ENCODE measurements around the gene KIAA1958. TPM values are rescaled to one million over a fixed set of nuclear protein-coding genes. Genes with fewer than 3 reads are reported as not detected.

KIAA1958 gene
- polyA plus RNA-seq, 1 of the 3 experiments (the other 2 are of a cell fraction): 1.6 TPM

- H3K27ac ChIP-seq (ENCODE audit: low read depth in 2 of 2, low read length in 1 of 2): no peak overlapping the region
Observed at GRCh38 chr9:112552229-112553056, 65.8 kb downstream of the KIAA1958 start.

GRCh38 chr9:112553256-112553826 lies 66.7 kb downstream of the KIAA1958 start:
- ChIA-PET CTCF (interaction anchor here (1.3 kb wide), 1 partner anchor 35 kb away, joined by 3 read pairs; no protein-coding TSS in a partner anchor), POLR2A (no interaction called here)
- no peak overlapping the region for H2AFZ ChIP-seq (ENCODE audit: low read depth)
- no peaks in the 10 kb centered on the region for H3K36me3 ChIP-seq (replicated peaks in 1 of 2; ENCODE audit: control insufficient read depth in 1 of 2, insufficient read depth in 2 of 2, low read length in 1 of 2)
- no peaks in the 10 kb centered on the region for H3K9me3 ChIP-seq
- H4K20me1 ChIP-seq (ENCODE audit: insufficient read depth): no peaks in the 10 kb centered on the region
- H3K4me2 ChIP-seq: no peak overlapping the region
- H3K4me3 ChIP-seq (ENCODE audit: low read depth in 2 of 2, low read length in 1 of 2): no peak overlapping the region
- no peak overlapping the region for H3K9ac ChIP-seq
- peaks cover 21 to 39% of the 10 kb centered on the region in 2 experiments; a peak in 3 of 4 replicates for H3K4me1 ChIP-seq (ENCODE audit: control insufficient read depth in 1 of 2, insufficient read depth in 2 of 2, low read depth in 1 of 2, low read length in 1 of 2)
- peaks cover 3% of the 10 kb centered on the region for H3F3A ChIP-seq (replicated peaks; ENCODE audit: insufficient read depth)
- H3K9me2 ChIP-seq: no peaks in the 10 kb centered on the region
- H3K27me3 ChIP-seq (ENCODE audit: insufficient read depth): no peaks in the 10 kb centered on the region
- H3K27ac ChIP-seq (ENCODE audit: low read depth in 2 of 2, low read length in 1 of 2): no peak overlapping the region
- 90% methylated on average over 2 of the region's 2 CpGs for WGBS (ENCODE audit: low lambda C conversion rate)
- no peak for DNase-seq
- H3K79me2 ChIP-seq (ENCODE audit: insufficient read depth): peaks cover 21% of the 10 kb centered on the region; the same call in 1 of the 2 replicates
- TF ChIP-seq MXI1 (IDR thresholded peaks at IDR 0.05; ENCODE audit: low read depth, low read length): no peak
- no peak for TF ChIP-seq FOXM1 (IDR thresholded peaks at IDR 0.05; ENCODE audit: low read depth)
- TF ChIP-seq EZH2phosphoT487 (IDR thresholded peaks at IDR 0.05; ENCODE audit: borderline replicate concordance, low read depth): no peak
- no peak for TF ChIP-seq RXRA (IDR thresholded peaks at IDR 0.05; ENCODE audit: borderline replicate concordance, low read depth)
- no peak for TF ChIP-seq TCF12 (IDR thresholded peaks at IDR 0.05)
- TF ChIP-seq, protein P1, sequence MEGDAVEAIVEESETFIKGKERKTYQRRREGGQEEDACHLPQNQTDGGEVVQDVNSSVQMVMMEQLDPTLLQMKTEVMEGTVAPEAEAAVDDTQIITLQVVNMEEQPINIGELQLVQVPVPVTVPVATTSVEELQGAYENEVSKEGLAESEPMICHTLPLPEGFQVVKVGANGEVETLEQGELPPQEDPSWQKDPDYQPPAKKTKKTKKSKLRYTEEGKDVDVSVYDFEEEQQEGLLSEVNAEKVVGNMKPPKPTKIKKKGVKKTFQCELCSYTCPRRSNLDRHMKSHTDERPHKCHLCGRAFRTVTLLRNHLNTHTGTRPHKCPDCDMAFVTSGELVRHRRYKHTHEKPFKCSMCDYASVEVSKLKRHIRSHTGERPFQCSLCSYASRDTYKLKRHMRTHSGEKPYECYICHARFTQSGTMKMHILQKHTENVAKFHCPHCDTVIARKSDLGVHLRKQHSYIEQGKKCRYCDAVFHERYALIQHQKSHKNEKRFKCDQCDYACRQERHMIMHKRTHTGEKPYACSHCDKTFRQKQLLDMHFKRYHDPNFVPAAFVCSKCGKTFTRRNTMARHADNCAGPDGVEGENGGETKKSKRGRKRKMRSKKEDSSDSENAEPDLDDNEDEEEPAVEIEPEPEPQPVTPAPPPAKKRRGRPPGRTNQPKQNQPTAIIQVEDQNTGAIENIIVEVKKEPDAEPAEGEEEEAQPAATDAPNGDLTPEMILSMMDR (IDR thresholded peaks at IDR 0.05): no peak
- no peak for TF ChIP-seq GATA2 (CRISPR knock-in tag; IDR thresholded peaks at IDR 0.05)
- no peak for TF ChIP-seq FOXJ3 (CRISPR knock-in tag; IDR thresholded peaks at IDR 0.05)
- no peak for TF ChIP-seq YY1 (IDR thresholded peaks at IDR 0.05; ENCODE audit: low read depth)

More at GRCh38 chr9:112552229-112553056, 65.8 kb downstream of the KIAA1958 start:
- peaks cover 21% of the 10 kb centered on the region; the same call in 1 of the 2 replicates for H3K79me2 ChIP-seq (ENCODE audit: insufficient read depth)
- no peaks in the 10 kb centered on the region for H3F3A ChIP-seq (replicated peaks; ENCODE audit: insufficient read depth)
- H3K9ac ChIP-seq: no peak overlapping the region
- H4K20me1 ChIP-seq (ENCODE audit: insufficient read depth): no peaks in the 10 kb centered on the region
- H3K9me3 ChIP-seq: no peaks in the 10 kb centered on the region
- no peak for TF ChIP-seq YY1 (IDR thresholded peaks at IDR 0.05; ENCODE audit: low read depth)
- TF ChIP-seq RCOR1 (IDR thresholded peaks at IDR 0.05; ENCODE audit: low read length): no peak
- TF ChIP-seq ELF1 (IDR thresholded peaks at IDR 0.05): no peak
- TF ChIP-seq GATA2 (CRISPR knock-in tag; IDR thresholded peaks at IDR 0.05): no peak
- no peak for TF ChIP-seq TAF1 (IDR thresholded peaks at IDR 0.05; ENCODE audit: borderline replicate concordance, low read depth, low read length)
- no peak for TF ChIP-seq SMC3 (IDR thresholded peaks at IDR 0.05; ENCODE audit: low read depth, low read length)
- TF ChIP-seq FOXJ3 (CRISPR knock-in tag; IDR thresholded peaks at IDR 0.05): no peak
- TF ChIP-seq, protein P2, sequence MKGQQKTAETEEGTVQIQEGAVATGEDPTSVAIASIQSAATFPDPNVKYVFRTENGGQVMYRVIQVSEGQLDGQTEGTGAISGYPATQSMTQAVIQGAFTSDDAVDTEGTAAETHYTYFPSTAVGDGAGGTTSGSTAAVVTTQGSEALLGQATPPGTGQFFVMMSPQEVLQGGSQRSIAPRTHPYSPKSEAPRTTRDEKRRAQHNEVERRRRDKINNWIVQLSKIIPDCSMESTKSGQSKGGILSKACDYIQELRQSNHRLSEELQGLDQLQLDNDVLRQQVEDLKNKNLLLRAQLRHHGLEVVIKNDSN (IDR thresholded peaks at IDR 0.05; ENCODE audit: borderline replicate concordance, low read depth): no peak
- TF ChIP-seq POLR2AphosphoS5 (IDR thresholded peaks at IDR 0.05; ENCODE audit: low read depth, low read length): no peak
- TF ChIP-seq EP300 (IDR thresholded peaks at IDR 0.05; ENCODE audit: borderline replicate concordance in 1 of 2, low read depth in 1 of 2, low read length in 1 of 2): no peak
- TF ChIP-seq, protein P3, sequence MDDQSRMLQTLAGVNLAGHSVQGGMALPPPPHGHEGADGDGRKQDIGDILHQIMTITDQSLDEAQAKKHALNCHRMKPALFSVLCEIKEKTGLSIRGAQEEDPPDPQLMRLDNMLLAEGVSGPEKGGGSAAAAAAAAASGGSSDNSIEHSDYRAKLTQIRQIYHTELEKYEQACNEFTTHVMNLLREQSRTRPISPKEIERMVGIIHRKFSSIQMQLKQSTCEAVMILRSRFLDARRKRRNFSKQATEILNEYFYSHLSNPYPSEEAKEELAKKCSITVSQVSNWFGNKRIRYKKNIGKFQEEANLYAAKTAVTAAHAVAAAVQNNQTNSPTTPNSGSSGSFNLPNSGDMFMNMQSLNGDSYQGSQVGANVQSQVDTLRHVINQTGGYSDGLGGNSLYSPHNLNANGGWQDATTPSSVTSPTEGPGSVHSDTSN (IDR thresholded peaks at IDR 0.05): no peak
- no peak for TF ChIP-seq TCF12 (IDR thresholded peaks at IDR 0.05)
- no peak for TF ChIP-seq FOXM1 (IDR thresholded peaks at IDR 0.05; ENCODE audit: low read depth)
- TF ChIP-seq EZH2phosphoT487 (IDR thresholded peaks at IDR 0.05; ENCODE audit: borderline replicate concordance, low read depth): no peak
- no peak for TF ChIP-seq TEAD4 (IDR thresholded peaks at IDR 0.05; ENCODE audit: borderline replicate concordance, insufficient read depth)
- no peak for TF ChIP-seq MAX (IDR thresholded peaks at IDR 0.05; ENCODE audit: low read depth)
- CTCF ChIA-PET: no interaction called here
- H3K4me3 ChIP-seq (ENCODE audit: low read depth in 2 of 2, low read length in 1 of 2): no peak overlapping the region
- no peaks in the 10 kb centered on the region for H3K27me3 ChIP-seq (ENCODE audit: insufficient read depth)
- no peaks in the 10 kb centered on the region for H3K36me3 ChIP-seq (replicated peaks in 1 of 2; ENCODE audit: control insufficient read depth in 1 of 2, insufficient read depth in 2 of 2, low read length in 1 of 2)
- H2AFZ ChIP-seq (ENCODE audit: low read depth): no peak overlapping the region
- no peak overlapping the region for H3K4me2 ChIP-seq
- DNase-seq: no peak
- POLR2A ChIA-PET: no interaction called here
- 89% methylated on average over 9 of the region's 9 CpGs for WGBS (ENCODE audit: low lambda C conversion rate)
- H3K4me1 ChIP-seq (ENCODE audit: control insufficient read depth in 1 of 2, insufficient read depth in 2 of 2, low read depth in 1 of 2, low read length in 1 of 2): peaks cover 21 to 33% of the 10 kb centered on the region in 2 experiments; a peak in 3 of 4 replicates
- H3K9me2 ChIP-seq: no peaks in the 10 kb centered on the region
